Stimulated activated CD4-positive, alpha-beta T cell treated with anti-CD3 and anti-CD28 coated beads, Interleukin-2, amount 100 ng/mL, for 4 hours (primary cell): ENCODE results near the gene TRIM15.
"Not testable (repeated sequence)": the region's sequence is repeated elsewhere in the genome, so short reads cannot be mapped to it uniquely, and the experiment has no call there.

Experiments
- DNase-seq: peaks from one replicate; pipeline ENCODE4 v3.0.0-alpha.2; 2020; ENCODE audit warnings: low read depth

Gene TRIM15

GRCh38 chr6:30198166-30199084 lies 35.1 kb downstream of the TRIM15 start:
- DNase-seq, result no peak

GRCh38 chr6:30200551-30201281 lies 37.4 kb downstream of the TRIM15 start:
- DNase-seq, result no peak

GRCh38 chr6:30202366-30202765 lies 39.0 kb downstream of the TRIM15 start:
- no peak for DNase-seq

GRCh38 chr6:30204116-30204515 lies 40.8 kb downstream of the TRIM15 start:
- DNase-seq, result no peak

GRCh38 chr6:30206152-30206551 lies 42.8 kb downstream of the TRIM15 start:
- DNase-seq, result no peak

GRCh38 chr6:30206799-30207618 lies 43.7 kb downstream of the TRIM15 start:
- DNase-seq, result no peak

GRCh38 chr6:30207619-30208295 lies 44.4 kb downstream of the TRIM15 start:
- no peak for DNase-seq

- no peak for DNase-seq
Measured at GRCh38 chr6:30211306-30211705, 48.0 kb downstream of the TRIM15 start.

GRCh38 chr6:30211899-30212298 lies 48.6 kb downstream of the TRIM15 start:
- DNase-seq, result no peak

- DNase-seq, result peak; percentile 95
Measured at GRCh38 chr6:30212865-30213666, 49.7 kb downstream of the TRIM15 start, which contains the start of gene TRIM26. TSS of gene TRIM26 (minus strand) at chr6:30213406. CDS start at chr6:30199103, 14,303 bp downstream.

- DNase-seq, result no peak
Measured at GRCh38 chr6:30213667-30213956, 50.3 kb downstream of the TRIM15 start.

- DNase-seq, result peak; percentile 61
Measured at GRCh38 chr6:30213957-30214656, 50.8 kb downstream of the TRIM15 start.

GRCh38 chr6:30214657-30214982 lies 51.3 kb downstream of the TRIM15 start:
- no peak for DNase-seq

- DNase-seq, result no peak
Measured at GRCh38 chr6:30216096-30216495, 52.8 kb downstream of the TRIM15 start.

GRCh38 chr6:30219244-30219643 lies 55.9 kb downstream of the TRIM15 start:
- no peak for DNase-seq

- not testable (repeated sequence) for DNase-seq
Measured at GRCh38 chr6:30221395-30221794, 58.0 kb downstream of the TRIM15 start.

GRCh38 chr6:30221956-30222355 lies 58.6 kb downstream of the TRIM15 start:
- not testable (repeated sequence) for DNase-seq
